Gastroesophageal sphincter (tissue), 4 donors: Measurements from ENCODE around the gene KRT8. TPM values are rescaled to one million over a fixed set of nuclear protein-coding genes. Genes with fewer than 3 reads are reported as not detected.
A peak's percentile ranks its signal among the peaks of the same experiment; 100 is the strongest.

Experiments used
- ATAC-seq: fragments of 150-250 bp; one replicate; pipeline ENCODE4 v1.9.1; 2016; ENCODE audit warnings: mild to moderate bottlenecking, moderate library complexity
- H3K27ac ChIP-seq, 4 donors: fragments of 200-600 bp; sonication (generic) in 3 of 4; 1 replicate in 3 of 4; 2 replicates in 1 of 4; pipeline ENCODE4 v1.5.1; 2016 to 2019
- H3K27me3 ChIP-seq: fragments of 200-600 bp; sonication (generic); one replicate; pipeline ENCODE4 v1.5.1; 2019
- H3K36me3 ChIP-seq, 2 donors: fragments of 200-600 bp; sonication (generic); one replicate each; pipeline ENCODE4 v1.5.1; 2019; ENCODE audit warnings: control low read depth in 1 of 2
- H3K4me1 ChIP-seq, 3 donors: fragments of 200-600 bp; sonication (generic); 1 replicate in 2 of 3; 2 replicates in 1 of 3; pipeline ENCODE4 v1.5.1; 2016 to 2019; ENCODE audit warnings: control low read depth in 2 of 3
- H3K4me3 ChIP-seq, 2 donors: fragments of 200-600 bp; sonication (generic); one replicate each; pipeline ENCODE4 v1.5.1; 2019; ENCODE audit warnings: mild to moderate bottlenecking in 1 of 2, moderate library complexity in 1 of 2
- H3K9me3 ChIP-seq, 3 donors: fragments of 200-600 bp; sonication (generic); one replicate each; pipeline ENCODE4 v1.5.1; 2017 to 2019; ENCODE audit warnings: control low read depth in 2 of 3
- CTCF ChIP-seq, 4 experiments: fragments of 200-600 bp in 2 of 4; fragments of 450-650 bp in 2 of 4; sonication (generic) in 1 of 4; IDR thresholded peaks; one replicate each; pipeline ENCODE4 v1.5.1; 2017 to 2019; ENCODE audit warnings: antibody characterized with exemption in 4 of 4, mild to moderate bottlenecking in 2 of 4, moderate library complexity in 2 of 4
- EP300 ChIP-seq: sonication (generic); formaldehyde crosslinking; IDR thresholded peaks from one replicate; pipeline ENCODE4 v1.6.1; 2017; ENCODE audit warnings: antibody characterized with exemption, mild to moderate bottlenecking
- POLR2A ChIP-seq, 2 donors: fragments of 450-650 bp; IDR thresholded peaks; one replicate each; pipeline ENCODE4 v1.6.1; 2017; ENCODE audit warnings: antibody characterized with exemption in 2 of 2, mild to moderate bottlenecking in 2 of 2, moderate library complexity in 1 of 2
- POLR2AphosphoS5 ChIP-seq: sonication (generic); formaldehyde crosslinking; IDR thresholded peaks from one replicate; pipeline ENCODE4 v1.6.1; 2017; ENCODE audit warnings: antibody characterized with exemption
- WGBS, 2 donors: methylation state at CpG; one replicate each; pipeline ENCODE4 v1.1.5; 2018; ENCODE audit warnings: low coverage in 1 of 2; 5-methylcytosine and 5-hydroxymethylcytosine counted together
- total RNA-seq, 4 donors: library from RNA; depleted of rRNA; stranded (reverse); fragments of >200 nt; gene quantifications; one replicate each; pipeline ENCODE4 v1.1.0, GENCODE V29; 2016

The KRT8 gene
- total RNA-seq, 4 donors from 2014 or later = 72.0 to 565 (median 255) TPM

DNA sequence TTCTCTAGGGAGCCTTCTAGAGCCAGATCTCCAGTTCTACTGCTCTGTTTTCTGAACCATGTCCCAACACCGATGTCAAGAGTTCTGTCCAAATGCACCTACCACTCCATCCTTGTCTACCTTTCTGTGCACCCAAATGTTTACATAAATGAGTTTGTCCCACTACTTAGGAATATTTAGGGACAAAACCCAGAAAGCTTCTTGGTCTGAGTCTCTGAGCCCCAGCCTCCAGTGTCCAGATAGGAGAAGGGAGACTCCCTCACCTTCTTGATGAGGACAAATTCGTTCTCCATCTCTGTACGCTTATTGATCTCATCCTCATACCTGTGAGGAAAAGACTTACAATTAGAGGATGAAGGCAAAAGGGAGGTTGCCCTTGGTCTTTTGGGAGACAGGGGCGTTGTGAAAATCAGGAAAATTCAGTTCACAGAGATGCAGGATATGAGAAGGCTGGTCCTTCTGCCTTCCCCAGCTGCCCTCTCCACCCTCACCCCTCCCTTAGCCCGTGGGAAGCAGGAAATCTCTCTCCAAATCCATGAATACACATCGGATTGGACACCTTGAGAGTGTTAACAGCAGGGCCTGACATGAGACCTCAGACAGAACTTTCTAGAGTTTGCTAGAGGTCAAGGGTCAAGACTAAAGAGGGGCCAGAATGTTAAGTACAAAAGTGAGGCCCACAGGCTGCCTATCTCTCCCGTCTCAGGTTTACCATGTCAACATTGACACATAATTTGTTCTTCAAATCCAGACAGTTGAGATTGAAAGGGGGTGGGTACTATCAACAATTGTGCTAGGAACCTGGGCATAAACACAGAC lies 3.8 kb downstream of the KRT8 start:
- TF ChIP-seq EP300 (no peak), POLR2AphosphoS5 (no peak), CTCF (IDR thresholded peaks at IDR 0.05) (no peak)
- H3K27me3 ChIP-seq = no peaks in the 10 kb centered on the region
- no peak overlapping the region for H3K4me3 ChIP-seq
- 0 to 53% methylated on average over 1 to 6 of the region's 7 CpGs for WGBS, 2 donors
- H3K9me3 ChIP-seq = no peaks in the 10 kb centered on the region
- peak overlapping the region in 1 of 4 donors; percentile 24 for H3K27ac ChIP-seq
- ATAC-seq = no peak
- peaks cover 0 to 57% (median 0%) of the 10 kb centered on the region in 3 donors for H3K4me1 ChIP-seq
- peaks cover 0 to 51% of the 10 kb centered on the region in 2 donors for H3K36me3 ChIP-seq

DNA sequence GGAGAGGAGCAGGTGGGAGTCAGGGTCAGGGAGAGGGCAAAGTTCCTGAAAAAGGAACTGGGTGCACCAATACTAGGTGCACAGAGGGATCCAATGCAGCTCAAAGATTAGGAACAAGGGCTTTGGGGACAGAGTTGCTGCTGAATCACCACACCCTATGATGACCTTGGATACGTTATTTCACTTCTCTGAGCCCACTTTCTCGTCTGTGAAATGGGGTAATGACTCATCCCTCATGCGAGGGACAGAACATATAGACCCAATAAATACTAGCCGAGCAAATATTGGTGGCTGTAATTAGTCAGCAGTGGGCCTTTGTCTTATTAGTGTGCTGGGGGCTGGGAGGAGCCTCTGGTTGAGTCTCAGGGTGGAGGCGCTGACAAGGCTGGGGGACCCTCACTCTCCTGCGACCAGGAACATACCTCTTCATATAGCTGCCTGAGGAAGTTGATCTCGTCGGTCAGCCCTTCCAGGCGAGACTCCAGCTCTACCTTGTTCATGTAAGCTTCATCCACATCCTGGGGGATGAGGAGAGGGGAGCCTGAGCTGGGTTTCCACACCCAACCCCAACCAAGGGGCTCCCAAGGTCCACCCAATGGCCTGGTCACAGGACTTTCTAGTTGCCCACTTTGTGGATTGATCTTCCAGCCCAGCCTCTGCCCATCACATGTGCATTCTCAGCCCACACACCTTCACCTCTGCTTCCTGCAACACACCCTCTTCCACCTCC lies 4.5 kb downstream of the KRT8 start:
- peak overlapping the region in 1 of 4 donors; percentile 4 for H3K27ac ChIP-seq
- peaks cover 0 to 51% of the 10 kb centered on the region in 2 donors for H3K36me3 ChIP-seq
- no peak overlapping the region for H3K4me3 ChIP-seq
- H3K27me3 ChIP-seq = no peaks in the 10 kb centered on the region
- H3K4me1 ChIP-seq = peaks cover 0 to 56% (median 0%) of the 10 kb centered on the region in 3 donors
- WGBS, 2 donors = 81% methylated on average over 9 of the region's 9 CpGs; no CpG with 5 or more reads in 1 of the 2 donors
- no peak for ATAC-seq
- no peaks in the 10 kb centered on the region for H3K9me3 ChIP-seq
- TF ChIP-seq CTCF (IDR thresholded peaks at IDR 0.05) (no peak), POLR2A (IDR thresholded peaks at IDR 0.05) (no peak), EP300 (no peak), POLR2AphosphoS5 (no peak)

GRCh38 chr12:52899338-52900035 lies 5.4 kb downstream of the KRT8 start:
- TF ChIP-seq POLR2A (IDR thresholded peaks at IDR 0.05) = no peak
- TF ChIP-seq EP300 = no peak
- no peak for TF ChIP-seq CTCF (IDR thresholded peaks at IDR 0.05)
- no peak for TF ChIP-seq POLR2AphosphoS5
- ATAC-seq = no peak
- H3K36me3 ChIP-seq = peaks cover 0 to 51% of the 10 kb centered on the region in 2 donors
- H3K4me3 ChIP-seq = no peak overlapping the region
- no peaks in the 10 kb centered on the region for H3K9me3 ChIP-seq
- peak overlapping the region in 2 of 4 donors; percentile 4 to 19 for H3K27ac ChIP-seq
- peaks cover 0 to 52% (median 0%) of the 10 kb centered on the region in 3 donors for H3K4me1 ChIP-seq
- 83 to 90% methylated on average over 1 to 6 of the region's 13 CpGs for WGBS, 2 donors
- H3K27me3 ChIP-seq = no peaks in the 10 kb centered on the region

DNA sequence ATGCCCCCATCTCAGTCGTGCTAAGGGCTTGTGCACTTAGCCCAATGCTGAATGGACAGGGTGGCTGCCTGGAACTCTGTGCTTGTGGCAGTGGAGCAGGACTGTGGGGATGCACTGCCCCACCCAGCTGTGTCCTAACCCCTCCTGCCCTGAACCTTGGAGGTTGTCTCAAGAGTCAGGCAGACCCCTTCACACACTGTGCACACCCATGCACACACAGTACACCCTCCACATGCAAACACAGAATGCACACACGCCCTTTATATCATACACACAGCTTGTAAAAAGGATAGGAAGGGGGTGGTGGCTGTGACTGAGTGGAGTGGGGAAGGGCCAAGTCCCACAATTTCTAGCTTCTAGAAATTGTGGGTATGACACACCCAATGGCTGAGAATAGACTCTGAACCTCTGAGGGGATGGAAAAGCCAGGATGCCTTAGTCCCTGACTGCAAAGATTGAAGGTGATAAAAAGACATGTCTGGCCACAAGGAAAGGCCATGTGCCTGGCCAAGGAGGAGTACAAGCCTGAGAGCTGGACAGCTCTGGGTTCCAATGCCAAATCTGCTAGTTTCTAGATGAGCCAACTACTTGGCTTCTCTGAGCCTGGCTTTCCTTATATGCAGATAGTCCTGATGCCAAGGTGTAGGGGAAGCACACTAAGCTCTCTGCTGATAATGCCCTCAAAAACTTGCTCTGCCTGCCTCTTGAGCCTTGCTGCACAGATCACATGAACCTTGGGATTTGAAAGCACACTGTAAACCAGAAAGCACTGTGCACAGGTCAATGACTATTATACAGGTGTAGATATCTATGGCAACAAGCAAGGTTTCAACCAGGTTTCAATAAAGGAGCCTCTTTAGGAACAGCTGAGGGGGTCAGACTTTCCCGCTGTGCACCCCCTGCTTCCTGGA lies 8.4 kb downstream of the KRT8 start:
- no peaks in the 10 kb centered on the region for H3K27me3 ChIP-seq

More for the DNA sequence above, 8.4 kb downstream of the KRT8 start:
- 30 to 88% methylated on average over 1 to 2 of the region's 3 CpGs for WGBS, 2 donors
- Histone ChIP-seq H3K27ac (peak overlapping the region in 1 of 4 donors; percentile 44), H3K4me1 (peaks cover 0 to 22% (median 0%) of the 10 kb centered on the region in 3 donors), H3K9me3 (no peaks in the 10 kb centered on the region), H3K36me3 (peaks cover 0 to 46% of the 10 kb centered on the region in 2 donors), H3K4me3 (no peak overlapping the region)
- TF ChIP-seq POLR2A (IDR thresholded peaks at IDR 0.05) = no peak
- TF ChIP-seq CTCF (IDR thresholded peaks at IDR 0.05) = no peak
- no peak for TF ChIP-seq EP300
- TF ChIP-seq POLR2AphosphoS5 = no peak
- ATAC-seq = peak; percentile 28
